GM21390 (cell line): ENCODE data around the gene DVL2.

Source experiments
- ATAC-seq: cut with Tn5 transposase; IDR thresholded peaks from one replicate; pipeline ENCODE4 v1.9.1; 2021; ENCODE audit not compliant: unreplicated experiment

The DVL2 gene

GRCh38 chr17:7238420-7239090, 4.2 kb upstream of the DVL2 start:
- no peak for ATAC-seq

DNA sequence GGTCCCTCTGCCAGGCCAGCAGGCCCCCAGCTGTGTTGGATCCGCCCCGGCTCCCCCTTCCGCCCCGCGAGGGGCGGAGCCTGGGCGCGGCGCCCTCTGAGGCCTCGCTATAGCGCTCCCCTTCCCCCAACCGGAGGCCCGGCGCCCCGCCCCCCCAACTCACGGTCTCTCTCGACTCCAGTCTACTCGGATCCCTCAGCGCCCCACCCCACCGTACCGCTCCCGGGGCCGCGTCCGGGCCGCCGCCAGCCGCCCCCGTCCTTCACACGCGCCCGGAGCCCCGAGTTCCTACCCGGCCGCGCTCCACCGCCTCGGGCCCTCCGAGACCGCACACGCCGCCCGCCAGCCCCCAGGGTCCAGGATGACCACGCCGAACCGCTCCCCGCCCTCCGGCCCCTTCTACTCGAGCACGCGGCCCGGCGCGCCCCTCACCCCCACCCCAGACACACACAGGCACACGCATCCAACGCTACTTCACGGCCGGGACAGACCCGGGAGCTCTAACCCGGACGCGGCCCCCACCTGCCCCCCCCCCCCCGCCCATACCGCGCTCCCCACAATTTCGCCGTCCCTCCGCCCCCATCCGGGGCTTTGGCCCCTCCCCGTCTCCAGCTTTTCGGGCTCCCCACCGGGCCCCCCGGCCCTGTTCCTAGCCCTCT, 3.6 kb upstream of the DVL2 start:
- no peak for ATAC-seq

DNA sequence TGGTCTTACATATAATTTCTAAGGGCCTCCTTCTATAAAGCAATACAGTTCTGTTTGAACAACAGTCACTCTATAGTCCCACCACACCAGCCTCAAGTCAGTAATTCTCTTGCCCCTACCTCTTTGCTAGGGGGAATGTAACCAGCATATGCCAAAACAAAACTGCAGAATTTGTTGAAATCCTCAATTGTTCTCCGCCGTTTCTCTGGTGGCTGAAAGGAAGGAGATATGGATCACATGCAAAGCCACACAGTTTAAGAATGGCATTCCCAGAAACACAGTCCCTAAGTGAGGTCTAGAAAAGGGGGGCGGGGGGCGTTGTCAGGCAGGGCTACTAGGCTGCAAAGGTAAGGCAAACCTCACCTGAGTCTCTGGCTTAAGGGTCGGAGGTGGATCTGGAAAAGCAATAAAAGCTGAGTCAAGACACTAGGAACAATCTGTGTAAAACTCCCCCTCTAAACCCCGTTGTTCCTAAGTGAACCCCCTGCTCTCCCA, 3.0 kb upstream of the DVL2 start:
- no peak for ATAC-seq

DNA sequence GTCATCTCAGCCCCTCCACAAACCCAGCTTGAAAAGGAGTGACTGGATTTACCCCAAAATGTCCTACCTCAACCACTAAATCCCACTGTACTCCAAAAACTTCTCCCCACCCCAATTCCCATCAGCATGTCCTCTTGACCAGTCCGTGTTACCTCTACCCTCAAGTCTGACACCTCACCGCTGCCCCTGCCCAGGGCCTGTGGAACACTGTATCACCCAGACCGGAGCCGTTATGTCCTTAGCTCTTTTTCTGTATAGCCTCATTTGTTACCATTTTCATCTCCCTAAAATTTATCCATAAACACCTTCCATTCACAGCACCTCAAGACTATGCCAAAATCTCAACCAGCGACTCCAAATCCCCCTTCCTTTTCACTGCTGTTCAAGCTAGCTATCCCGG, 2.5 kb upstream of the DVL2 start:
- no peak for ATAC-seq

GRCh38 chr17:7235693-7236665, 1.7 kb upstream of the DVL2 start:
- no peak for ATAC-seq

DNA sequence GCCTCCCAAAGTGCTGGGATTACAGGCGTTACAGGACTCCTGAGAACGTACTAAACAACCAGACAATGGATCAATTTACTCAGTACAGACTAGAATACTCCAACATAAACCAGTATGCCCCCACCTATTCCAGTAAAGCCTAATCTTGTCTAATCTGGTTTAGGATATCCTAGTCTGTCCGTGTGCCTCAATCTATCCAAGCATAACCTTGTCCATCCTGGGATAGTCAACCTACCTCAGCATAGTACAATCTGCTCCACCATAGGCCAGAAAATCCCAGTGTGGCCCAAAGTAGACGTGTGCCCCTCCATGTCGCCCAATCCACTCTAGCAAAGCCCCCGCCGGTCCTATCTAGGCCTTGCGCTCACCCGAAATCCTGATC, 625 bp downstream of the DVL2 start:
- ATAC-seq, result no peak

- ATAC-seq, result no peak
Observed at GRCh38 chr17:7232114-7232513, 2.2 kb downstream of the DVL2 start.

DNA sequence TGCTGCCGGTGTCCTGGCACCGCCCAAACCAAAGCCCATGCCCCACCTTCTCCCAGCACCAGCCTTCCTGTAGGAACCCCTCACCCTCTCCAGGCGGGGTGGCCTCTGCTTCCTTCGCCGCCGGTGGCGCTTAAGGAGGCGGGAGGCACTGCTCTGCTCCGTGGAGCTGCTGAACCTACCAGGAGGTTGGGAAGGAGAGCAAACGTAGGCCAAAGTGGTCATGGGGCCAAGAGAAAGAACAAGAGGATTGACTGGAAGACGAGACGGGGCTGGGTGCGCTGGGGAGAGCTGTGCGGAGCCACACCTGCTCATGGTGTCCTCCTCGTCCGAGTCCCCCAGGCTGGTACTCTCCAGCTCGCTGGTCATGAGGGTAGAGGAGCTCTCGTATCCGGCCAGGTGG, 4.8 kb downstream of the DVL2 start:
- no peak for ATAC-seq

GRCh38 chr17:7228920-7229319, 5.4 kb downstream of the DVL2 start:
- ATAC-seq, result no peak

- ATAC-seq, result no peak
Observed at GRCh38 chr17:7226721-7227710, 7.3 kb downstream of the DVL2 start.

DNA sequence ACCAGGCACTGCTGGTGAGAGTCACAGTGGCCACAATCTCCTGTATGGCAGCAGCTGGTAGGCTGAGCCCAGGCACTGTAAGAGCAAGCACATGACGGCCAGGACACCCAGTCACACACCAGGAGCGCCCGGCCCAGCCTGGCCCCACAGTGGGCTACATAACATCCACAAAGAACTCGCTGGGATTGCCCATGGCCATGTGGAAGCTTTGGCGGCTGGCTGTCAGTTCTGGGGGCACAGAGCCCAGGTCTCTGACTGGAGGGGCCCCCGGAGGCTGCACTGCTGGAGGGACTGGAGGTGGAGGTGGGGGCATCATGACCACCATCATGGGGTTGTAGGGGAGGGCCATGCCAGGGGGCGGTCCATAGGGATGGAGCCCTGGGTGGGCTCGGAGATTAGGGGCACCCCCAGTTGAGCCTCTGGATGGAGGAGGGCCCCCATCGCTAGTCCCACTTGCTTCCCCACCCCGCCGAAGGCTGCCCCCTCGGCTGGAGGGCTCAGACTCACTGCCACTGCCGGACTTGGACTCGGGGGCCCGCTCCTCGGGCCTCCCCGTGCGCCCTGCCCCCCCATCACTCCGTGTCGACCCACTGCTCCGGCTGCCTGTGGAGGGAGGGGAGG, 8.5 kb downstream of the DVL2 start:
- no peak for ATAC-seq

- no peak for ATAC-seq
Observed at GRCh38 chr17:7224661-7225111, 9.6 kb downstream of the DVL2 start.

DNA sequence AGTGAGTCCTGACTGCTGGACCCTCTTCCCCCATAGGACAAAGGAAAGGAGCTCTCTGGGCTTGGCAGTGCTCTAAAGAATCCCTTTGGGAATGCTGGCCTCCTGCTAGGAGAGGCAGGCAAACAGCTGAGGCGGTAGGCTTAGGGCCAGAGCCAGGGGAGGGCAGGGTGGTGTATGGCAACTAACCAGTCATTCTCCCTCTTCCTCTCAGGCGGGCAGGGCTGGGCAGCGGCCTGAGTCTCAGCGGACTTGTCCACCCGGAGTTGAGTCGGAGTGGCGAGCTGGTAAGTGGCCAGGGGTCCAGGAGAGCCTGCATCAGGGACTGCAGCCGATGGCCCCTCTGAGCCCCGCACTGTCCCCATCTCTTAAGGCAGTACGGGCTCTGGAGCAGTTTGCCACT, 10.2 kb downstream of the DVL2 start:
- no peak for ATAC-seq

DNA sequence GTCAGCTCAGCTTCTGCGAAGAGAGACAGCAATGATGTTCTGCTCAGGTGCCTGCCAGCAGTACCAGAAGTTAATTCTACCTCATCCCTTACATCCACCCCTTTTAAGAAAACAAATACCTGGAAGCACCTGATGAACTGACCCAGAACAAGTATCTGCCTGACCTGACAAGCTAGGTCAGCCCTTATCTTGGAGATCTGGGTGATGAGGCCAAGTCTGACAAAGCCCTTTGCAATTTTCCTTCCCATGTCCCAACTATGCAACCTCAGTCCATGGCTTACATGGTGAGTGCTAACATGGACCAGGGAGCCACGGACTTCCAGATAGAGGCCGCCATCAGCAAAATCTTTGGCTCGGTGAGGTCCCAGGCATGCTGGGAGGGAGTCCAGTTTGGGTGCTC, 10.9 kb downstream of the DVL2 start:
- no peak for ATAC-seq

DNA sequence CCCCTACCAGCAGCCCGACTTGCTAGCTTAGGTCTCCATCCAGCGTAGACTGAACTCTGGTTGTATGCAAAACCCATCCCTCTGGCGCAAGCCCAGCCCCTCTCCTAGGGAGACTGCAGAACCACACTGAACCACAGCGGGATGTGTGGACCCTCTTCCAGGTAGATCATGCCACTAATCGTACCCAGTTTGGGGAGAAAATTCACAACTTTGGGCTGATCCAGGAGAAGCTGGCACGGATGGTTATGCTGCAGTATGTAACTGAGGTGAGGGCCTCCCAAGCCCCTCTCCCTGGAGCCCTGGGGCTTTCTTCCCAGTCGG, 11.4 kb downstream of the DVL2 start:
- ATAC-seq, result no peak

DNA sequence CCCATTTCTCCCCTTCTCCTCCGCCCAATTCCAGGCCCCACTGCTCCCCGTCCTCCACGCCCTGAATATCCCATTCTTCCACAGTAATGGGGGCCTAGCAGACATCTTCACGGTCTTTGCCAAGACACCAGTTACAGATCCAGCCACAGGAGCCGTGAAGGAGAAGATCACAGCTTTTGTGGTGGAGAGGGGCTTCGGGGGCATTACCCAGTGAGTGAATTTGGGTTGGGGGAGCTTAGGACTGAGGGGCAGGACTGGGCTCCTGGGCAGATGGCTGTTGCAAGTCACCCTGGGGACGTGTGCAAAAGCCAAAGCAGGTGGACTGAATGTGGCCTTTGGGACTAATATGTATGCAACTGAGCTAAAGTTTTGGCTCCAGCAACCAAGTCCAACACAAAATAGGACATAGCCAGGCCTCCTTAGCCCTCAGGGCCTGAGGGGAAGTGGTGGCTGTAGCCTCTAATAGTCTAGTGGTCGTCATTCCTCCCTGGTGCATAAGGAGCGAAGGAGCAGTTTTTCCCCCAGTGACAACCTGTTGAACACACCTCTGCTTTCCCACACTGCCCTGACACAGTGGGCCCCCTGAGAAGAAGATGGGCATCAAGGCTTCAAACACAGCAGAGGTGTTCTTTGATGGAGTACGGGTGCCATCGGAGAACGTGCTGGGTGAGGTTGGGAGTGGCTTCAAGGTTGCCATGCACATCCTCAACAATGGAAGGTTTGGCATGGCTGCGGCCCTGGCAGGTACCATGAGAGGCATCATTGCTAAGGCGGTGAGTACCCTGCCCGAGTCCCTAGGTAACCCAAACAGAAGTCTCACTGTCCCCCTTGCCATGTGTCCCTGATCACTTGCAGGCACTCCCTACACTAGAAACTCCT, 12.0 kb downstream of the DVL2 start:
- no peak for ATAC-seq

DNA sequence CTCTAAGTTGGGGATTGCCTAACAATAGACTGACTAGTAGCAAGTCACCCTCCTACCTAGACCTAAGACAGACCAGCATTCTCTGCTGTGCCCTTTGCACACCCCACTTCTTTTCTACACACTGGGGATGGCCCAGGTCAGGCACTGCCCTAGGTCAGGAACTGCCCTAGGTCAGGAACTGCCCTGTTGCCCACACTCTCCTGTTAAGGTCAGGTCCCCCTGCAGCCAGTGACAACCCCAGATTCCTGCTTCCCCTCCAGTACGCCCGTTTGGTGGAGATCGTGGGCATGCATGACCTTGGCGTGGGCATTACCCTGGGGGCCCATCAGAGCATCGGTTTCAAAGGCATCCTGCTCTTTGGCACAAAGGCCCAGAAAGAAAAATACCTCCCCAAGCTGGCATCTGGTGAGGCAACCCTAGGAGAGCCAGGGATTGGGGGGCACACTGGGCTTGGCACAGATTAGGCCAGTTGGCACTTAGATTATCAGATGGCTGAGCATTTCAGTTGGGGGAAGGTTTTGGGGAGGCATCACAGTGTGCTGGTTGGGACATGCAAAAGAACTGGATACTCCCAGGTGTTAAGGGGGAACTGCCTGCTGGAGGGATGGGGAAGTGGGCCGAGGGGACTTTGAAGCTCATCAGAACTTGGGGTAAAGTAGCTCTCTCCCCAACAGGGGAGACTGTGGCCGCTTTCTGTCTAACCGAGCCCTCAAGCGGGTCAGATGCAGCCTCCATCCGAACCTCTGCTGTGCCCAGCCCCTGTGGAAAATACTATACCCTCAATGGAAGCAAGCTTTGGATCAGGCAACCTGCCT, 12.8 kb downstream of the DVL2 start:
- ATAC-seq, result no peak

GRCh38 chr17:7220593-7221277, 13.6 kb downstream of the DVL2 start:
- ATAC-seq, result no peak
